ENCODE data around the gene CYRIA.

Gene CYRIA

GRCh38 chr2:16649353-16650286 is 16.0 kb downstream of the CYRIA start:
- no peak for DNase-seq

- DNase-seq: no peak
Observed at GRCh38 chr2:16647992-16648617, 17.5 kb downstream of the CYRIA start.

GRCh38 chr2:16645775-16646559 is 19.7 kb downstream of the CYRIA start:
- DNase-seq: no peak

DNA sequence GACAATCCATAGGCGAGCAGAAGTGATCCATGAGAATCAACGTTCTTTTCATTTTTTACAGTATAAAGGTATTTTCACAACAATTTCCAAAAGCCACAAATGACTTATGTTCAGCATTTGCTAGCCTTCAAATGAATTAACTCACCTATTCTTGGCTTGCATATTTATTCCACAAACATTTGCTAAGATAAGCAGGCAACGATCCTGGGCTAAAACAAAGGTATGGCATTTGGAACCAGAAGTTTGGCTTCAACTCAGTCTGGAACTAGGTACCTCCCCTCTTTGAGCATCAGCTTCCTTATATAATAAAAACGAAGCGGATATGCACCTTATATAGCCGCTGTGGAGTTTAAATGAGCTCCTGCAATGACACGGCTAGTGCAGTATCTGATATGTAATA is 20.5 kb downstream of the CYRIA start:
- DNase-seq: no peak

- DNase-seq: no peak
Observed at GRCh38 chr2:16644221-16644925, 21.3 kb downstream of the CYRIA start.

DNA sequence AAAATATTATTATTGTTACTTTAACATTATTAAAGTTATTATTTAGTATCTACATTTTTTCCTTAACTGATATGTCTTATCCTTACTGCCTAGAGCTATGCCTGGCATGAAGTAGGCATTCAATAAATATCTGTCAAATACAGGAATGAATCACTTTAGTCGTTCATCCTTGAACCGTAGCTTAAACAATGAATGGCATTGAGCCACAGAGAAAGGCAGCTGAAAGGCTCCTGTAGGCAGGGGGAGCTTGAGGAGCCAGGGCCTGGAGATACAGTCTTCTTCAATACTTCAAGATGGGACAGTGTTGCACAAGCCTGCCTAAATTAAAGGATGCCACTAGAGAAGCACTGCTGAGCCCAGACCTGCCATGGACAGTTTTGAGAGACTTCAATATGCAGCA is 22.5 kb downstream of the CYRIA start:
- no peak for DNase-seq

DNA sequence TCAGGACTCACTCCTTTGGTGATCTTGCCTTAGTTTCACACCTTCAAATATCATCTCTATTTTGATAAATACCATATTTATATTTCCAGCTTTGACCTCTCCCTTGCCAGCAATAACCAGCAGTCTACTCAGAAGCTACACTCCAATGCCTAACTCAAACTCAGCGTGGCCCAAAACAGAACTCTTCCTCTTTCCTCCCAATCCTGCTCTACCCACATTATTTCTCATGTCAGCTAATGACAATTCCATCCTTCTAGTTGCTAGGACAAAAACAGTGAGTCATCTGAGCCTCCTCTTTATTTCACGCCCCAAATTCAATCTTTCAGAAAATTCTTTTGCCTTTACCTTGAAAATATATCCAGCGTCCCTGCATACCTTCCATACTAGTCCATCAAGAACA is 23.5 kb downstream of the CYRIA start:
- DNase-seq: no peak

GRCh38 chr2:16641509-16641908 is 24.1 kb downstream of the CYRIA start:
- no peak for DNase-seq

GRCh38 chr2:16640867-16641266 is 24.8 kb downstream of the CYRIA start:
- DNase-seq: no peak

DNA sequence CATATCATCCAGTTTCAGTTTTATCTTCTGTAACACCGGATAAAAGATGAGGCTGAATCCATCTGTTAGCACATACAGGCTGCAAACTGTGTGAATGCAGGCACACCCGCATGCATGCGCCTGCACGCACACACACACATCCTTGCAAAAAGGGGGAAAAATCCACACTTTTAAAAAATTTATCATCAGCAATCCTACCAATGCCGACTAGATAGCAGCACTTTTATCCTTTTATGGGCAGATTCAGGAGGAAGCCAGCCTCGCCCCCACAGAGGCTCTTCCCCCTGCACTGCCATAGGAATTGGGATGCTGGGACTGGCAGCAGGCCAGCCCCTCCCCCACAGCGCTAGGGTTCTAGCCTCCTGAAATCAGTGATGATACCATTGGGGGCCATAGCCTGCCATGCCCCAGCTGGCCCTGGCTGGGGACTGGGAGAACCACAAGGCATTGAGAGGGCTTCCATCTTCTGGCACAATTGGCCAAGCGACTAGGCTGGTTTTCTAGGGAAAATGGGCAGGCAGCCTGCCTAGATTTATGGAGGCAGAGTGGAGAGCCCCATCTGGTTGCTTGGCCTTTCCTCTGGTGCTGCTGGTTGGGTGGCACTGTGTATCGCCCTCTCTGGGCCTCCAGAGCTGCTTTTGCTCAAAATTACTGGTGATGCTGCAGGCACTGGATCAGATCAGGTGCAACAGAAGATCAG is 25.5 kb downstream of the CYRIA start:
- DNase-seq: no peak

DNA sequence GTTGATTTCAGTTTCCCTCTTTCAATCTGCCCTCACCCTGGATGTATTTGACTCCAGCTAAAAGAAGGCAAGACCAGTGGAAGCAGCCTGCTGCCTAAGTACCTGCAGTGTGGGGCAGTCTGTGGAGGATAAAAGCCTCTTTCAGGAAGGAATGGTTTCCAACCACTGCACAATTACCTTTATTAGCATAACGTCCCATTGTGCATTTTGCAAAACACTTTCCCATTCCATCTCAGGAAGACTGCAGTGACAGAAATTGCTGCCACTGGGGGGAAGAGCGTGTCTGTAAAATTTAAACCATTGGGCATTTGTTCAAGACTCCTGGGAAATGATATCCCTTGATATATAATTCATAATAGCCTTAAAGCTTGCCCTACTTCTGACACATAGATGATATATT is 26.2 kb downstream of the CYRIA start:
- DNase-seq: no peak

DNA sequence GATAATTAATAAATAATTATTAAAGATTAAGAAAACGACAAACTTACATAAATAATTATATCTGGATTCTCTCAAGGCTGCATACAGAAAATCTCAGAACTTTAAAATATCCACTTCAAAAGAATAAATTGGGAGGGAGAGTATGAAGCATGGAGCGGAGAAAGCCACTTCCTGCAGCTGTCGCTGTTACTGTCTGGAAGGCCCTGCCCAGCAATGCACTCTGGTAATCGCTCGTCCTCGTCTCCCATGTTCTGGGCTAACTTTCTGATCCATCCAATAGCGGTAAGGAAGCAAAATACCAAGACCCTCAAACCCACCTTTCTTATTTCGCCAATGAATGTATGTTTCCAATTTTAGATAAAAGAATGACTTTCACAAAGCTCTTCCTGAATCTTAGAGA is 26.7 kb downstream of the CYRIA start:
- no peak for DNase-seq

DNA sequence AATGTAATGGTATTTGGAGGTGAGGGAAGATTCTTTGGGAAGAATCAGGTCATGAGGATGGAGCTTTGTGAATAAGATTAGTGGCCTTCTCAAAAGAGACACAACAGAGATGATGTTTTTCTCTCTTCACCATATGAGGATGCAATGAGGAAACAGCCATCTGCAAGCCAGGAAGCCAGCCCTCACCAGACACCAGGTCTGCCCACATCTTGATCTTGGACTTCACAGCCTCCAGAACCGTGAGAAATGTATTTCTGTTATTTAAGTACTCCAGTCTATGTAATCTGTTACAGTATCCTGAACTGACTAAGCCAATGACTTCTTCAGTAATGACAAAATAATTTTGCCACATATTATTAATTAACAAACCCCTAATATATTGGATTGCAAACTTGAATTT is 28.3 kb downstream of the CYRIA start:
- DNase-seq: no peak

- DNase-seq: no peak
Observed at GRCh38 chr2:16635791-16636699, 29.6 kb downstream of the CYRIA start.

- no peak for DNase-seq
Observed at GRCh38 chr2:16633621-16634430, 31.8 kb downstream of the CYRIA start.

- no peak for DNase-seq
Observed at GRCh38 chr2:16632598-16632997, 33.0 kb downstream of the CYRIA start.

DNA sequence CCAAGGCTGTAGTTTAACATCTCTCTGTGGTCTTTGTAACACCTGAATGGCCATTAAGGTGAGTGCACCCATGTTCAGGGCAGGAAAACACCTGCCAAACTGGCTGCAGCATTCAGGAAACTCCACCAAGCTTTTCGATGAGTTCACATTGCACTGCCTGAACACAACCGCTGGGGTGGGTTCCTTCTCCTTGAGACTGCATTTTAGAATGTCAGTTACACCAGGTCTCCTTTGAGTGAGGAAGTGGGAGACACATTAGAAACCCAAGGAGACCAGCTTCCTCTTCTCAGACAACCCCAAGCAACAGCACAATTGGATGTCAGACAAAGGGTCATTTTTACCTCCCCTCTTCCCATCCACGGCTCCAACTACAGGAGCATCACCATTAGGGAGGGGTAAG is 35.2 kb downstream of the CYRIA start:
- no peak for DNase-seq

DNA sequence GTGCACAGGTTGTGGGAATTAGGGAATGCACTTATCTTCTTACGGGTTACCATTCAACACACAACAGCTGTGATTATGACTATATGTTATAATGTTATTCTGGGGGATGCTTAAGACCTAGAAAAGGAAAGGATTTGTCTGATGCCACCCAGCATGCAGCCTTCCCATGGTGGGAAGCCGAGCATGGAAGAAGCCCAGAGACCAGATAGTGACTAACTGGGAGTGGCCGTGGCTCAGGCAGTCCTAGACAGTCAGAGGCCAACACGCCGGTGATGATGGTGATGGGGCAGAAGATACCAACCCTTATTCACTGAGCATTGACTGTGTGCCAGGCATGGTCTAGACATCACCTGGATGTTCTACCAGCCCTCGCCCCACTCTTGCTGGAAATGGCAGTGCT is 35.9 kb downstream of the CYRIA start:
- no peak for DNase-seq

DNA sequence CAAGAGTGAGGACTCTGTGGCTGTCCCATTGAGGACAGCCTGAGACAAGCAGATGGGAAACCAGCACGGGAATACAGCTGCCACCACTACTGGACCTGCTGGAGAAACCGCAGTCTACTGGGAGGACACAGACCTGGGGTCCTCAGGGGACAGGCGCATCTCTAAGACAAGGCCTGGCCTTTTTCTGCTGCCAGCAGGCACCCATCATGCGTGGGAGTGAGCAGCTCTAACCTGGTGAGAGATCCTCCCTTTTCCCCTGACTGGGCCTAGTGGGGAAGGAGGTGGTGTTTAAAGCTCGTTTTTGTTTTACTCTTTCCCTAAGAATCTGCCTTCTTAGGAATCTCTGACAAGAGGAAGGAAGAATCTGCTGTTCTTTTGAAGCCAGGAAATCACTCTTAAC is 36.6 kb downstream of the CYRIA start:
- DNase-seq: no peak

GRCh38 chr2:16628314-16628713 is 37.3 kb downstream of the CYRIA start:
- no peak for DNase-seq

All from femur (tissue), 1 donor.